ENCODE data around the gene LY6G5B.

- TF ChIP-seq POLR2AphosphoS5 (IDR thresholded peaks at IDR 0.05; ENCODE audit: low read depth) (no peak; the same call in 1 of the 2 replicates), CTCF (conservative IDR thresholded peaks at IDR 0.05; ENCODE audit: low read depth in 2 of 2) (no peak), EZH2 (IDR thresholded peaks at IDR 0.05; ENCODE audit: low read depth, unreplicated experiment) (no peak), CREB1 (CRISPR knock-in tag; IDR thresholded peaks at IDR 0.05; ENCODE audit: low read depth) (no peak), EZH2phosphoT487 (IDR thresholded peaks at IDR 0.05; ENCODE audit: unreplicated experiment) (no peak), ZNF114 (CRISPR knock-in tag; IDR thresholded peaks at IDR 0.05) (no peak), JUNB (IDR thresholded peaks at IDR 0.05; ENCODE audit: unreplicated experiment) (no peak), ZNF331 (CRISPR knock-in tag; IDR thresholded peaks at IDR 0.05; ENCODE audit: low read depth) (no peak), ZNF462 (CRISPR knock-in tag; IDR thresholded peaks at IDR 0.05) (no peak)
- TF ChIP-seq, protein P1, sequence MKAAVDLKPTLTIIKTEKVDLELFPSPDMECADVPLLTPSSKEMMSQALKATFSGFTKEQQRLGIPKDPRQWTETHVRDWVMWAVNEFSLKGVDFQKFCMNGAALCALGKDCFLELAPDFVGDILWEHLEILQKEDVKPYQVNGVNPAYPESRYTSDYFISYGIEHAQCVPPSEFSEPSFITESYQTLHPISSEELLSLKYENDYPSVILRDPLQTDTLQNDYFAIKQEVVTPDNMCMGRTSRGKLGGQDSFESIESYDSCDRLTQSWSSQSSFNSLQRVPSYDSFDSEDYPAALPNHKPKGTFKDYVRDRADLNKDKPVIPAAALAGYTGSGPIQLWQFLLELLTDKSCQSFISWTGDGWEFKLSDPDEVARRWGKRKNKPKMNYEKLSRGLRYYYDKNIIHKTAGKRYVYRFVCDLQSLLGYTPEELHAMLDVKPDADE (IDR thresholded peaks at IDR 0.05): no peak
- TF ChIP-seq, protein P2, sequence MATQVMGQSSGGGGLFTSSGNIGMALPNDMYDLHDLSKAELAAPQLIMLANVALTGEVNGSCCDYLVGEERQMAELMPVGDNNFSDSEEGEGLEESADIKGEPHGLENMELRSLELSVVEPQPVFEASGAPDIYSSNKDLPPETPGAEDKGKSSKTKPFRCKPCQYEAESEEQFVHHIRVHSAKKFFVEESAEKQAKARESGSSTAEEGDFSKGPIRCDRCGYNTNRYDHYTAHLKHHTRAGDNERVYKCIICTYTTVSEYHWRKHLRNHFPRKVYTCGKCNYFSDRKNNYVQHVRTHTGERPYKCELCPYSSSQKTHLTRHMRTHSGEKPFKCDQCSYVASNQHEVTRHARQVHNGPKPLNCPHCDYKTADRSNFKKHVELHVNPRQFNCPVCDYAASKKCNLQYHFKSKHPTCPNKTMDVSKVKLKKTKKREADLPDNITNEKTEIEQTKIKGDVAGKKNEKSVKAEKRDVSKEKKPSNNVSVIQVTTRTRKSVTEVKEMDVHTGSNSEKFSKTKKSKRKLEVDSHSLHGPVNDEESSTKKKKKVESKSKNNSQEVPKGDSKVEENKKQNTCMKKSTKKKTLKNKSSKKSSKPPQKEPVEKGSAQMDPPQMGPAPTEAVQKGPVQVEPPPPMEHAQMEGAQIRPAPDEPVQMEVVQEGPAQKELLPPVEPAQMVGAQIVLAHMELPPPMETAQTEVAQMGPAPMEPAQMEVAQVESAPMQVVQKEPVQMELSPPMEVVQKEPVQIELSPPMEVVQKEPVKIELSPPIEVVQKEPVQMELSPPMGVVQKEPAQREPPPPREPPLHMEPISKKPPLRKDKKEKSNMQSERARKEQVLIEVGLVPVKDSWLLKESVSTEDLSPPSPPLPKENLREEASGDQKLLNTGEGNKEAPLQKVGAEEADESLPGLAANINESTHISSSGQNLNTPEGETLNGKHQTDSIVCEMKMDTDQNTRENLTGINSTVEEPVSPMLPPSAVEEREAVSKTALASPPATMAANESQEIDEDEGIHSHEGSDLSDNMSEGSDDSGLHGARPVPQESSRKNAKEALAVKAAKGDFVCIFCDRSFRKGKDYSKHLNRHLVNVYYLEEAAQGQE (IDR thresholded peaks at IDR 0.05; ENCODE audit: unreplicated experiment): no peak
Observed at GRCh38 chr6:31636698-31637596, 32.8 kb upstream of the LY6G5B start.

Measured in GM23338 (cell line).